Measurements from ENCODE around the gene ZXDC.

ZXDC gene

GRCh38 chr3:126473292-126474168 is 2.2 kb downstream of the ZXDC start:
- DNase-seq (ENCODE audit: low spot score) = no peak

- DNase-seq (ENCODE audit: low spot score) = no peak
These were observed 3.2 kb downstream of the ZXDC start for GRCh38 chr3:126472277-126473006.

GRCh38 chr3:126469479-126469878 is 6.2 kb downstream of the ZXDC start:
- no peak for DNase-seq (ENCODE audit: low spot score)

- no peak for DNase-seq (ENCODE audit: low spot score)
These were observed 7.4 kb downstream of the ZXDC start for GRCh38 chr3:126468028-126468891.

- DNase-seq (ENCODE audit: low spot score) = no peak
These were observed 8.1 kb downstream of the ZXDC start for GRCh38 chr3:126467611-126467955.

GRCh38 chr3:126466886-126467610 is 8.6 kb downstream of the ZXDC start:
- DNase-seq (ENCODE audit: low spot score) = no peak

GRCh38 chr3:126465928-126466544 is 9.7 kb downstream of the ZXDC start:
- DNase-seq (ENCODE audit: low spot score) = no peak

- DNase-seq (ENCODE audit: low spot score) = no peak
These were observed 10.7 kb downstream of the ZXDC start for GRCh38 chr3:126464997-126465396.

GRCh38 chr3:126464494-126464893 is 11.2 kb downstream of the ZXDC start:
- no peak for DNase-seq (ENCODE audit: low spot score)

GRCh38 chr3:126464093-126464492 is 11.6 kb downstream of the ZXDC start:
- peak; percentile 16 for DNase-seq (ENCODE audit: low spot score)

- no peak for DNase-seq (ENCODE audit: low spot score)
These were observed 12.2 kb downstream of the ZXDC start for GRCh38 chr3:126463521-126463920.

GRCh38 chr3:126461450-126462070 is 14.1 kb downstream of the ZXDC start:
- no peak for DNase-seq (ENCODE audit: low spot score)

- no peak for DNase-seq (ENCODE audit: low spot score)
These were observed 15.3 kb downstream of the ZXDC start for GRCh38 chr3:126460381-126460780.

GRCh38 chr3:126459763-126460127 is 15.9 kb downstream of the ZXDC start:
- no peak for DNase-seq (ENCODE audit: low spot score)

- DNase-seq (ENCODE audit: low spot score) = no peak
These were observed 16.5 kb downstream of the ZXDC start for GRCh38 chr3:126459111-126459762.

GRCh38 chr3:126456766-126457388 is 18.8 kb downstream of the ZXDC start:
- DNase-seq (ENCODE audit: low spot score) = no peak

GRCh38 chr3:126456211-126456610 is 19.5 kb downstream of the ZXDC start:
- DNase-seq (ENCODE audit: low spot score) = no peak

GRCh38 chr3:126454437-126455198 is 21.1 kb downstream of the ZXDC start:
- DNase-seq (ENCODE audit: low spot score) = no peak

- no peak for DNase-seq (ENCODE audit: low spot score)
These were observed 21.7 kb downstream of the ZXDC start for GRCh38 chr3:126454025-126454424.

All from NAMALWA (cell line).